HG02970 (cell line): ENCODE results near the gene MFAP4.
A peak's percentile ranks its signal among the peaks of the same experiment; 100 is the strongest.

Experiments used
- ATAC-seq: cut with Tn5 transposase; IDR thresholded peaks from one replicate; pipeline ENCODE4 v1.9.1; 2021; ENCODE audit warnings: mild to moderate bottlenecking, moderate library complexity, moderate number of reproducible peaks; ENCODE audit not compliant: unreplicated experiment, low FRiP score

Gene MFAP4

GRCh38 chr17:19387921-19388521 is 1.0 kb upstream of the MFAP4 start:
- ATAC-seq: no peak

DNA sequence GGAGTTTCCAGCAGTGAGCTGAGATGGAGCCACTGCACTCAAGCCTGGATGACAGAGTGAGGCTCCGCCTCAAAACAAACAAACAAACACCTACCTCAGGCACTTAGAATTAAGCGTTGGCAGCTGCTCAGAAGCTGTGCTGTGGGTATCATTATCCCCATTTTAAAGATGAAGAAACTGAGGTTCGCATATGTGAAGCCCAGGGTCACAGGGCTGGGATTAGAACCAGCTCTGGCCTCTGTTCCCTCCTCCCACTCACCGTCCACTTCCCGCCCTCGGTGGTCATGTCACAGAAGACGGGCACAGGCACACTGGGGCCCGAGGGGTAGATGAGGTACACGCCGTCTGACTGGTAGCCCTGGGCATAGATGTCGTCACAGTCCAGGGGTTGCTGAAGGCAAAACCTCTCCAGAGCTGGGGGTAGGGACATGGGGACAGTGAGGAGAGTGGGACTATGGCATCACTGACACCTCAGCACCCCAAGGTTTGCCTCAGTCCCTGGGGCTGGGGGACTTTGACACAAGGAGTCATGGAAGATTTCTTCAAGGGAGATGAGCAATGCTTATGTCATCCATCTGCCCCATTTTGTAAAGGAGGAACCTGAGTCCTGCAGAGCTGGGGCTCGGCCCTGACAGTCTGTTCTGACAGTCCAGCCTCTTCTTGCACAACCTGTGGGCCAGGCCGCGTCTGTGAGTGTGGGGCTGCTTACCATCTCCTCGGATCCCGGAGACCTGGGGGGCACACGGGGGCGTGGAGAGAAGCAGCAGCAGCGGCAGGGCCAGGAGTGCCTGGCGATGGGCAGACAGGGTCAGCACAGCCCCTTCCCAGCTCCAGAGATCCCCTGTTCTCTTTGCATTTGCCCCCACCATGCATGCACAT is 700 bp downstream of the MFAP4 start:
- no peak for ATAC-seq

GRCh38 chr17:19385521-19385983 is 1.4 kb downstream of the MFAP4 start:
- ATAC-seq: no peak

- ATAC-seq: no peak
Observed at GRCh38 chr17:19384723-19385391, 2.1 kb downstream of the MFAP4 start.

GRCh38 chr17:19383681-19384470 is 3.1 kb downstream of the MFAP4 start:
- ATAC-seq: no peak

- ATAC-seq: no peak
Observed at GRCh38 chr17:19382531-19383444, 4.2 kb downstream of the MFAP4 start.

- ATAC-seq: no peak
Observed at GRCh38 chr17:19381741-19382444, 5.1 kb downstream of the MFAP4 start.

- ATAC-seq: no peak
Observed at GRCh38 chr17:19381361-19381740, 5.6 kb downstream of the MFAP4 start.

DNA sequence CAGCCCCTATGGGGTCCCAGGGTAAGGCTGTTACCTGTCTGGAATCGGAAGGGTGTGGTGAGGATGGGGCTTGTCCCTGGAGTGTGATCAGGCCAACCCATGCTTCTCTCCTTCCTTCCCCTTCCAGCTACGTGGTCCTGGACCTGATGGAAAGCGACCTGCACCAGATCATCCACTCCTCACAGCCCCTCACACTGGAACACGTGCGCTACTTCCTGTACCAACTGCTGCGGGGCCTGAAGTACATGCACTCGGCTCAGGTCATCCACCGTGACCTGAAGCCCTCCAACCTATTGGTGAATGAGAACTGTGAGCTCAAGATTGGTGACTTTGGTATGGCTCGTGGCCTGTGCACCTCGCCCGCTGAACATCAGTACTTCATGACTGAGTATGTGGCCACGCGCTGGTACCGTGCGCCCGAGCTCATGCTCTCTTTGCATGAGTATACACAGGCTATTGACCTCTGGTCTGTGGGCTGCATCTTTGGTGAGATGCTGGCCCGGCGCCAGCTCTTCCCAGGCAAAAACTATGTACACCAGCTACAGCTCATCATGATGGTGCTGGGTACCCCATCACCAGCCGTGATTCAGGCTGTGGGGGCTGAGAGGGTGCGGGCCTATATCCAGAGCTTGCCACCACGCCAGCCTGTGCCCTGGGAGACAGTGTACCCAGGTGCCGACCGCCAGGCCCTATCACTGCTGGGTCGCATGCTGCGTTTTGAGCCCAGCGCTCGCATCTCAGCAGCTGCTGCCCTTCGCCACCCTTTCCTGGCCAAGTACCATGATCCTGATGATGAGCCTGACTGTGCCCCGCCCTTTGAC is 6.3 kb downstream of the MFAP4 start:
- ATAC-seq: no peak

- no peak for ATAC-seq
Observed at GRCh38 chr17:19379361-19380065, 7.5 kb downstream of the MFAP4 start.

- no peak for ATAC-seq
Observed at GRCh38 chr17:19378416-19379360, 8.3 kb downstream of the MFAP4 start, which contains the start of gene MAPK7. Gene MAPK7, plus strand, starts transcription at chr17:19378498. Its CDS starts 403 bp downstream, at chr17:19378901.

- peak; percentile 93 for ATAC-seq
Observed at GRCh38 chr17:19377602-19378415, 9.2 kb downstream of the MFAP4 start.

GRCh38 chr17:19376811-19377210 is 10.2 kb downstream of the MFAP4 start:
- no peak for ATAC-seq

DNA sequence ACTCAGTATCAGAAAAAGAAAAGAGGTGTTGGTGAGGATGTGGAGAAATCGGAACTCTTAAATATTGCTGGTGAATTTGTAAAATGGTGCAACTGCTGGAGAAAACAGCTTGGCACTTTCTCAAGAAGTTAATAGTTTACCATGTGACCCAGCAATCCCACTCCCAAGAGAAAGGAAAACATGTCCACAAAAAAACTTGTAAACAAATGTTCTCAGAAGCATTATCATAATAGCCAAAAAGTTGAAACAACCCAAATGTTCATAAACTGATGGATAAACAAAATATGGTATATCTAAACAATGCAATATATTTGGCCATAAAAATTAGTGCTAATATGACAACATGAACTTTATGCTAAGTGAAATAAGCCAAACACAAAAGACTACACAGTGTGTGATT is 11.3 kb downstream of the MFAP4 start:
- no peak for ATAC-seq

- ATAC-seq: no peak
Observed at GRCh38 chr17:19374136-19374535, 12.9 kb downstream of the MFAP4 start.
